GM23338 (cell line): ENCODE data around the gene MCC. TPM values are rescaled to one million over a fixed set of nuclear protein-coding genes. Genes with fewer than 3 reads are reported as not detected.

ENCODE experiments used
- ATAC-seq: fragments of 200-7000 bp; cut with Tn5 transposase; 3 replicates; pipeline ENCODE4 v1.9.1; 2020
- DNase-seq: peaks from one replicate; pipeline ENCODE4 v3.0.0-alpha.2; 2015; ENCODE audit warnings: low spot score
- H2AFZ ChIP-seq: fragments of 200-600 bp; sonication (generic); 2 replicates; pipeline ENCODE4 v1.8.0; 2016; ENCODE audit warnings: antibody characterized with exemption, mild to moderate bottlenecking, moderate library complexity
- H3F3A ChIP-seq: fragments of 200-600 bp; sonication (generic); replicated peaks from 2 replicates; pipeline ENCODE4 v1.8.0; 2017; ENCODE audit warnings: antibody characterized with exemption, mixed run types, low read depth
- H3K27ac ChIP-seq: fragments of 200-600 bp; sonication (generic); 2 replicates; pipeline ENCODE4 v1.6.1; 2016; ENCODE audit warnings: low read depth
- H3K27me3 ChIP-seq: fragments of 200-600 bp; sonication (generic); 2 replicates; pipeline ENCODE4 v1.8.0; 2016; ENCODE audit warnings: mild to moderate bottlenecking, mixed run types, moderate library complexity; ENCODE audit not compliant: insufficient read depth
- H3K36me3 ChIP-seq: fragments of 200-600 bp; sonication (generic); 2 replicates; pipeline ENCODE4 v1.8.0; 2016; ENCODE audit warnings: mild to moderate bottlenecking; ENCODE audit not compliant: insufficient read depth
- H3K4me1 ChIP-seq: fragments of 200-600 bp; sonication (generic); 2 replicates; pipeline ENCODE4 v1.8.0; 2016; ENCODE audit warnings: mild to moderate bottlenecking, moderate library complexity; ENCODE audit not compliant: insufficient read depth
- H3K4me2 ChIP-seq: fragments of 200-600 bp; sonication (generic); 2 replicates; pipeline ENCODE4 v1.7.1; 2017; ENCODE audit warnings: mixed run types
- H3K4me3 ChIP-seq: fragments of 200-600 bp; sonication (generic); 2 replicates; pipeline ENCODE4 v1.6.1; 2016; ENCODE audit warnings: mixed run types
- H3K79me2 ChIP-seq: fragments of 200-600 bp; sonication (generic); replicated peaks from 2 replicates; pipeline ENCODE4 v1.8.0; 2017; ENCODE audit warnings: mild to moderate bottlenecking; ENCODE audit not compliant: insufficient read depth
- H3K9me2 ChIP-seq: fragments of 200-600 bp; sonication (generic); 2 replicates; pipeline ENCODE4 v1.8.0; 2017; ENCODE audit not compliant: insufficient read depth
- H4K20me1 ChIP-seq: fragments of 200-600 bp; sonication (generic); replicated peaks from 2 replicates; pipeline ENCODE4 v1.8.0; 2017; ENCODE audit warnings: mild to moderate bottlenecking; ENCODE audit not compliant: insufficient read depth
- H3K27ac Mint-ChIP-seq: 2 replicates; pipeline ENCODE4 v1.8.0; 2020; ENCODE audit warnings: inconsistent platforms, mild to moderate bottlenecking, moderate library complexity, mixed read lengths
- H3K27me3 Mint-ChIP-seq: 3 replicates; pipeline ENCODE4 v1.8.0; 2022; ENCODE audit warnings: low read depth, mild to moderate bottlenecking, moderate library complexity, mixed read lengths, inconsistent platforms; ENCODE audit not compliant: insufficient read depth, poor library complexity
- H3K36me3 Mint-ChIP-seq: 3 replicates; pipeline ENCODE4 v1.8.0; 2021; ENCODE audit warnings: low read depth, mild to moderate bottlenecking, inconsistent platforms, moderate library complexity, mixed read lengths
- H3K4me1 Mint-ChIP-seq: 3 replicates; pipeline ENCODE4 v1.8.0; 2020; ENCODE audit warnings: mild to moderate bottlenecking, inconsistent platforms, mixed read lengths
- H3K4me3 Mint-ChIP-seq: 3 replicates; pipeline ENCODE4 v1.8.0; 2021; ENCODE audit warnings: moderate library complexity, mild to moderate bottlenecking, inconsistent platforms, mixed read lengths
- H3K9me3 Mint-ChIP-seq: 3 replicates; pipeline ENCODE4 v1.8.0; 2020; ENCODE audit warnings: moderate library complexity, mild to moderate bottlenecking, inconsistent platforms, mixed read lengths
- CREB1 ChIP-seq: fragments of 250-450 bp; sonication (Bioruptor Pico); IDR thresholded peaks from 2 replicates; pipeline ENCODE4 v1.5.0; 2020; ENCODE audit warnings: low read depth, mild to moderate bottlenecking, moderate library complexity
- CTCF ChIP-seq, 2 experiments: fragments of 200-600 bp in 1 of 2; sonication (generic) in 1 of 2; conservative IDR thresholded peaks; 2 replicates each; pipeline versions ENCODE4 v1.5.1 to v1.6.1; 2016 to 2017; ENCODE audit warnings: antibody characterized with exemption in 2 of 2, low read depth in 2 of 2, mild to moderate bottlenecking in 2 of 2, moderate library complexity in 1 of 2
- EZH2 ChIP-seq: fragments of 200-600 bp; sonication (generic); IDR thresholded peaks from one replicate; pipeline ENCODE4 v1.8.0; 2017; ENCODE audit warnings: antibody characterized with exemption, mild to moderate bottlenecking, low read depth; ENCODE audit not compliant: unreplicated experiment
- NANOG ChIP-seq: IDR thresholded peaks from 2 replicates; pipeline ENCODE4 v1.6.1; 2016; ENCODE audit warnings: antibody characterized with exemption, borderline replicate concordance
- REST ChIP-seq: IDR thresholded peaks from one replicate; pipeline ENCODE4 v1.6.1; 2018; ENCODE audit warnings: antibody characterized with exemption; ENCODE audit not compliant: unreplicated experiment
- STAT1 ChIP-seq: IDR thresholded peaks from one replicate; pipeline ENCODE4 v1.6.1; 2016; ENCODE audit warnings: antibody characterized with exemption; ENCODE audit not compliant: unreplicated experiment
- ZNF331 ChIP-seq: fragments of 250-450 bp; sonication (Bioruptor Pico); IDR thresholded peaks from 2 replicates; pipeline ENCODE4 v1.5.0; 2020; ENCODE audit warnings: low read depth, mild to moderate bottlenecking, moderate library complexity
- ZNF462 ChIP-seq: fragments of 250-450 bp; sonication (Bioruptor Pico); IDR thresholded peaks from 2 replicates; pipeline ENCODE4 v1.5.0; 2020; ENCODE audit warnings: mild to moderate bottlenecking, moderate library complexity
- polyA plus RNA-seq: library from polyadenylated mRNA; unstranded; fragments of >200 nt; fragmentation: Nextera tagmentation; extraction: Ambion mirVana; gene quantifications from 2 replicates; pipeline ENCODE4 v1.2.1, GENCODE V29; 2016
- total RNA-seq: library from RNA; depleted of rRNA; stranded (reverse); fragments of >200 nt; shearing (Covaris generic); gene quantifications from 2 replicates; pipeline ENCODE4 v1.2.3, GENCODE V29; 2014

The MCC gene
- total and polyA plus RNA-seq, 2 experiments from 2014 or later, result 3.8 to 10.1 TPM

- no peak overlapping the region for H3K27ac ChIP-seq
- H2AFZ ChIP-seq, result no peak overlapping the region
- H3F3A ChIP-seq, result no peaks in the 10 kb centered on the region
- H3K9me2 ChIP-seq, result no peaks in the 10 kb centered on the region
- H4K20me1 ChIP-seq, result no peaks in the 10 kb centered on the region
- Mint-ChIP-seq H3K27me3 (peaks cover 2% of the 10 kb centered on the region), H3K27ac (no peak overlapping the region), H3K36me3 (no peaks in the 10 kb centered on the region), H3K4me1 (peaks cover 24% of the 10 kb centered on the region), H3K9me3 (no peaks in the 10 kb centered on the region), H3K4me3 (no peak overlapping the region)
- H3K4me2 ChIP-seq, result no peak overlapping the region
- no peaks in the 10 kb centered on the region for H3K36me3 ChIP-seq
- H3K4me1 ChIP-seq, result peaks cover 18% of the 10 kb centered on the region; the same call in 1 of the 2 replicates
- H3K27me3 ChIP-seq, result no peaks in the 10 kb centered on the region
- DNase-seq, result no peak
- ATAC-seq, result no peak
- H3K4me3 ChIP-seq, result no peak overlapping the region
- no peaks in the 10 kb centered on the region for H3K79me2 ChIP-seq
- TF ChIP-seq CREB1, result no peak
Observed at GRCh38 chr5:113170707-113171106, 317.5 kb downstream of the MCC start.

GRCh38 chr5:113169720-113170119 lies 318.5 kb downstream of the MCC start:
- Mint-ChIP-seq H3K4me1 (peaks cover 32% of the 10 kb centered on the region), H3K27ac (no peak overlapping the region), H3K27me3 (peaks cover 2% of the 10 kb centered on the region), H3K36me3 (no peaks in the 10 kb centered on the region), H3K9me3 (no peaks in the 10 kb centered on the region), H3K4me3 (no peak overlapping the region)
- Histone ChIP-seq H3F3A (no peaks in the 10 kb centered on the region), H2AFZ (no peak overlapping the region), H3K9me2 (no peaks in the 10 kb centered on the region), H3K79me2 (no peaks in the 10 kb centered on the region), H3K36me3 (no peaks in the 10 kb centered on the region), H3K4me3 (no peak overlapping the region), H3K27ac (no peak overlapping the region), H3K4me2 (no peak overlapping the region), H3K27me3 (no peaks in the 10 kb centered on the region), H3K4me1 (peaks cover 18% of the 10 kb centered on the region; the same call in 1 of the 2 replicates), H4K20me1 (no peaks in the 10 kb centered on the region)
- no peak for DNase-seq
- TF ChIP-seq NANOG, result no peak
- no peak for TF ChIP-seq ZNF462
- TF ChIP-seq CTCF (conservative IDR thresholded peaks at IDR 0.05; ENCODE audit: low read depth in 2 of 2), result no peak
- no peak for TF ChIP-seq STAT1
- no peak for TF ChIP-seq ZNF331
- no peak for TF ChIP-seq REST
- no peak for TF ChIP-seq CREB1
- no peak for TF ChIP-seq EZH2
- no peak for ATAC-seq
